Thyroid gland (tissue), 4 donors: ENCODE results near the gene COX20.

Source experiments
- CTCF ChIP-seq, 6 experiments: fragments of 200-600 bp in 3 of 6; fragments of 450-650 bp in 3 of 6; sonication (generic) in 3 of 6; IDR thresholded peaks; one replicate each; pipeline ENCODE4 v1.5.1; 2016 to 2019; ENCODE audit warnings: antibody characterized with exemption in 6 of 6, mild to moderate bottlenecking in 2 of 6, inconsistent platforms in 1 of 6, moderate library complexity in 1 of 6
- POLR2A ChIP-seq, 2 donors: fragments of 450-650 bp; IDR thresholded peaks; one replicate each; pipeline ENCODE4 v1.6.1; 2017; ENCODE audit warnings: antibody characterized with exemption in 2 of 2, mild to moderate bottlenecking in 2 of 2, moderate library complexity in 1 of 2

- TF ChIP-seq CTCF (IDR thresholded peaks at IDR 0.05) (no peak), POLR2A (IDR thresholded peaks at IDR 0.05) (no peak)
These were observed 15.4 kb downstream of the COX20 start for GRCh38 chr1:244850896-244851295.
